ENCODE data around the gene MYADML2. TPM values are rescaled to one million over a fixed set of nuclear protein-coding genes. Genes with fewer than 3 reads are reported as not detected.

MYADML2 gene
- total RNA-seq, 1 experiment from 2014 or later, result not detected

- Histone ChIP-seq H3K4me1 (replicated peaks; ENCODE audit: insufficient read depth) (peaks cover 51% of the 10 kb centered on the region), H3K79me2 (ENCODE audit: low read depth) (peaks cover 67% of the 10 kb centered on the region), H4K20me1 (ENCODE audit: insufficient read depth) (peaks cover 12% of the 10 kb centered on the region; the same call in 1 of the 2 replicates), H3K4me2 (peak within 1 kb of the TSS; percentile 96), H3F3A (ENCODE audit: insufficient read depth, low read depth) (peaks cover 56% of the 10 kb centered on the region), H2AFZ (no peak within 1 kb of the TSS), H3K36me3 (ENCODE audit: low read depth) (no peaks in the 10 kb centered on the region), H3K27me3 (ENCODE audit: insufficient read depth, low read depth) (no peaks in the 10 kb centered on the region), H3K9me2 (ENCODE audit: insufficient read depth) (no peaks in the 10 kb centered on the region), H3K27ac (peak within 1 kb of the TSS; percentile 62), H3K9me3 (ENCODE audit: insufficient read depth, low read depth) (no peaks in the 10 kb centered on the region), H3K4me3 (peak within 1 kb of the TSS; percentile 66)
- POLR2A ChIA-PET (ENCODE audit: unreplicated experiment), result interaction anchor here (0.6 to 1.0 kb wide), 3 partner anchors 9 to 189 kb away, joined by 4 to 8 read pairs (median 5); no protein-coding TSS in a partner anchor
- CTCF ChIA-PET, result interaction anchor here (0.8 kb wide), 1 partner anchor 8 kb away, joined by 3 read pairs; no protein-coding TSS in a partner anchor
- DNase-seq, result peak; percentile 43 to 71
- no TSS peak for BruUV-seq (replicated peaks)
- TF ChIP-seq CTCF (conservative IDR thresholded peaks at IDR 0.05) (no peak), EZH2 (IDR thresholded peaks at IDR 0.05; ENCODE audit: low read depth) (no peak)
- intact Hi-C loops (cut with micrococcal nuclease; ENCODE audit: unreplicated experiment), result loop anchor here (1.0 kb wide), 1 partner anchor 9 kb away; no protein-coding TSS in a partner anchor
Observed at GRCh38 chr17:81917565-81918332, 29.3 kb downstream of the MYADML2 start, which contains the start of gene SIRT7. Gene SIRT7, minus strand, starts transcription at chr17:81918176. Its CDS starts 45 bp downstream, at chr17:81918131.

DNA sequence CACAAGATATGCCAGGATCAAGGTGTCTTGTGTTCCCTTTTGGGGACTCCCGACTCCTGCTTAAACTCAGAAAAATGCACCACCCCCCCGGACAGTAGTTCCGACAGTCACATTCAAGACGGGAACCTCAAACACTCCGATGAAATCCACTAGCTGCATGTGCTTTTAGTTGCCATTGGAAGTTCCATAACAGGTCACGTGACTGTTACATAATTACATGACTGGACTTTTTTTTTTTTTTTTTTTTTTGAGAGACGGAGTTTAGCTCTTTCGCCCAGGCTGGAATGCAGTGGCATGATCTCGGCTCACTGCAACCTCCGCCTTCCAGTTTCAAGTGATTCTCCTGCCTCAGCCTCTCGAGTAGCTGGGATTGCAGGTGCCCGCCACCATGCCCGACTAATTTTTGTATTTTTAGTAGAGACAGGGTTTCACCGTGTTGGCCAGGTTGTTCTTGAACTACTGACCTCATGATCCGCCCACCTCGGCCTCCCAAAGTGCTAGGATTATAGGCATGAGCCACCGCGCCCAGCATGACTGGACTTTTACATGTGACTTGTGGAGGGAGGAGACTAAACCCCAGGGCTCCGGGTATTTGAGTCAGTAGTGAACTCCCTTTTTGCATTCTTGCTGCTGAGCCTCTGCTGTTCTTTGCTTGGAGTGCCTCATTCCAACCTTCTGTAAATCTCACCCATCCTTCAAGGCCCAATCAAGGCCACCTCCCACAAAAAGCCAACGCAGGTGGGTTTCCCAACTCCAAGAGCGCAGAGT, 30.6 kb downstream of the MYADML2 start:
- Histone ChIP-seq H3K4me1 (replicated peaks; ENCODE audit: insufficient read depth) (peaks cover 50% of the 10 kb centered on the region), H3K4me2 (peak overlapping the region; percentile 96), H3F3A (ENCODE audit: insufficient read depth, low read depth) (peaks cover 65% of the 10 kb centered on the region), H2AFZ (no peak overlapping the region), H3K27ac (peak overlapping the region; percentile 62), H3K79me2 (ENCODE audit: low read depth) (peaks cover 54% of the 10 kb centered on the region), H3K4me3 (peak overlapping the region; percentile 66), H4K20me1 (ENCODE audit: insufficient read depth) (peaks cover 8% of the 10 kb centered on the region; the same call in 1 of the 2 replicates), H3K36me3 (ENCODE audit: low read depth) (no peaks in the 10 kb centered on the region; the same call in 1 of the 2 replicates), H3K9me2 (ENCODE audit: insufficient read depth) (no peaks in the 10 kb centered on the region), H3K9me3 (ENCODE audit: insufficient read depth, low read depth) (no peaks in the 10 kb centered on the region), H3K27me3 (ENCODE audit: insufficient read depth, low read depth) (no peaks in the 10 kb centered on the region)
- POLR2A ChIA-PET (ENCODE audit: unreplicated experiment), result interaction anchor here (1.0 kb wide), 1 partner anchor 10 kb away, joined by 8 read pairs; no protein-coding TSS in a partner anchor
- intact Hi-C loops (cut with micrococcal nuclease; ENCODE audit: unreplicated experiment), result no loop called here
- no TSS peak for BruUV-seq (replicated peaks)
- DNase-seq, result peak; percentile 79 to 80
- CTCF ChIA-PET, result no interaction called here
- TF ChIP-seq EZH2 (IDR thresholded peaks at IDR 0.05; ENCODE audit: low read depth), result no peak
- TF ChIP-seq CTCF (conservative IDR thresholded peaks at IDR 0.05), result no peak

GRCh38 chr17:81915331-81915730, 31.7 kb downstream of the MYADML2 start:
- no peaks in the 10 kb centered on the region for H3K9me2 ChIP-seq (ENCODE audit: insufficient read depth)
- intact Hi-C loops (cut with micrococcal nuclease; ENCODE audit: unreplicated experiment), result no loop called here
- peaks cover 43% of the 10 kb centered on the region for H3K79me2 ChIP-seq (ENCODE audit: low read depth)
- no peak overlapping the region for H3K4me3 ChIP-seq
- no peaks in the 10 kb centered on the region; the same call in 1 of the 2 replicates for H3K36me3 ChIP-seq (ENCODE audit: low read depth)
- H3K9me3 ChIP-seq (ENCODE audit: insufficient read depth, low read depth), result no peaks in the 10 kb centered on the region
- POLR2A ChIA-PET (ENCODE audit: unreplicated experiment), result interaction anchor here (0.7 kb wide), 1 partner anchor 945 kb away, joined by 4 read pairs; no protein-coding TSS in a partner anchor
- H3K4me2 ChIP-seq, result no peak overlapping the region
- no peak for DNase-seq
- BruUV-seq (replicated peaks), result no TSS peak
- peaks cover 4% of the 10 kb centered on the region; the same call in 1 of the 2 replicates for H4K20me1 ChIP-seq (ENCODE audit: insufficient read depth)
- no peak overlapping the region for H2AFZ ChIP-seq
- no peaks in the 10 kb centered on the region for H3K27me3 ChIP-seq (ENCODE audit: insufficient read depth, low read depth)
- H3K27ac ChIP-seq, result no peak overlapping the region
- CTCF ChIA-PET, result interaction anchor here (0.5 to 0.6 kb wide), 2 partner anchors 15 to 76 kb away, joined by 3 read pairs; no protein-coding TSS in a partner anchor
- peaks cover 60% of the 10 kb centered on the region for H3F3A ChIP-seq (ENCODE audit: insufficient read depth, low read depth)
- H3K4me1 ChIP-seq (replicated peaks; ENCODE audit: insufficient read depth), result peaks cover 48% of the 10 kb centered on the region
- TF ChIP-seq CTCF (conservative IDR thresholded peaks at IDR 0.05) (no peak), EZH2 (IDR thresholded peaks at IDR 0.05; ENCODE audit: low read depth) (no peak)

Data from PC-9 (cell line).